K562 (cell line): ENCODE data around the gene ANKMY2. TPM values are rescaled to one million over a fixed set of nuclear protein-coding genes. Genes with fewer than 3 reads are reported as not detected.
A peak's percentile ranks its signal among the peaks of the same experiment; 100 is the strongest.

Source experiments
- ATAC-seq: fragments of 200-7000 bp; cut with Tn5 transposase; 3 replicates; pipeline ENCODE4 v1.9.1; 2020; ENCODE audit warnings: moderate library complexity
- BruUV-seq: library from RNA; stranded (reverse); fragments of 400-500 nt; replicated peaks from 2 replicates; lab custom pipeline; 2021; lab: Mats Ljungman, UMichigan
- CTCF ChIA-PET: fragments of 300-600 bp; formaldehyde crosslinking; extraction: SDS; loops from one replicate; lab custom pipeline; 2021; ENCODE audit warnings: low intra/inter-chr PET ratio; lab: Yijun Ruan, JAX
- POLR2A ChIA-PET: fragments of 300-600, 350-650 bp; sonication (Branson Sonifier 250); formaldehyde crosslinking; extraction: SDS; loops from one replicate; lab custom pipeline; 2021; ENCODE audit warnings: antibody characterized with exemption, inconsistent platforms; lab: Yijun Ruan, JAX
- DNase-seq, 4 experiments: peaks; one replicate each; pipeline versions ENCODE4 v3.0.0 to v3.0.0-alpha.2; 2011 to 2018; ENCODE audit warnings: low spot score in 3 of 4, mixed read lengths in 3 of 4; ENCODE audit errors: extremely low read depth in 1 of 4
- FAIRE-seq: peaks from 2 replicates; lab custom pipeline; 2011; peaks lifted over from hg19 to GRCh38; lab: Jason Lieb, UNC
- H2AFZ ChIP-seq: 2 replicates; pipeline ENCODE4 v1.6.0; 2011; ENCODE audit warnings: low read depth, low read length, control low read depth, inconsistent platforms
- H3K27ac ChIP-seq: fragments of 200-600 bp; 3 replicates; pipeline ENCODE4 v1.8.0; 2011; ENCODE audit warnings: low read depth, mild to moderate bottlenecking, control low read depth, inconsistent platforms, low read length, moderate library complexity, mixed read lengths; ENCODE audit errors: extremely low read depth
- H3K27me3 ChIP-seq, 2 experiments: fragments of 300-600 bp in 1 of 2; 2 replicates in 1 of 2; 3 replicates in 1 of 2; pipeline versions ENCODE4 v1.6.0 to v1.8.0; 2011; ENCODE audit warnings: inconsistent platforms in 2 of 2, low read length in 2 of 2, mild to moderate bottlenecking in 1 of 2, mixed read lengths in 1 of 2, moderate library complexity in 1 of 2; ENCODE audit not compliant: control insufficient read depth in 2 of 2, insufficient read depth in 2 of 2
- H3K36me3 ChIP-seq: fragments of 300-600 bp; 3 replicates; pipeline ENCODE4 v1.8.0; 2011; ENCODE audit warnings: mild to moderate bottlenecking, low read length, inconsistent platforms; ENCODE audit not compliant: control insufficient read depth, insufficient read depth
- H3K4me1 ChIP-seq, 2 experiments: fragments of 200-600 bp in 1 of 2; replicated peaks in 1 of 2; 2 replicates in 1 of 2; 3 replicates in 1 of 2; pipeline versions ENCODE4 v1.5.1 to v1.8.0; 2011; ENCODE audit warnings: inconsistent platforms in 2 of 2, low read length in 2 of 2, mild to moderate bottlenecking in 1 of 2, mixed read lengths in 1 of 2, moderate library complexity in 1 of 2; ENCODE audit not compliant: control insufficient read depth in 2 of 2, insufficient read depth in 2 of 2
- H3K4me2 ChIP-seq: 2 replicates; pipeline ENCODE4 v1.6.1; 2011; ENCODE audit warnings: low read length, control low read depth, inconsistent platforms, mixed read lengths; ENCODE audit not compliant: insufficient read depth
- H3K4me3 ChIP-seq: fragments of 200-600 bp; sonication (generic), shearing (Covaris generic); 2 replicates; pipeline ENCODE4 v1.5.1; 2016; ENCODE audit warnings: control low read depth, inconsistent platforms
- H3K79me2 ChIP-seq: fragments of 200-600 bp; 3 replicates; pipeline ENCODE4 v1.8.0; 2011; ENCODE audit warnings: low read length, inconsistent platforms; ENCODE audit not compliant: control insufficient read depth, insufficient read depth
- H3K9ac ChIP-seq, 2 experiments: 2 replicates each; pipeline versions ENCODE4 v1.6.0 to v1.6.1; 2011; ENCODE audit warnings: low read depth in 2 of 2, low read length in 2 of 2, control low read depth in 1 of 2, inconsistent platforms in 1 of 2, mild to moderate bottlenecking in 1 of 2, mixed read lengths in 1 of 2; ENCODE audit not compliant: insufficient read depth in 1 of 2
- H3K9me1 ChIP-seq: one replicate; pipeline ENCODE4 v1.6.0; 2011; ENCODE audit warnings: inconsistent platforms, mild to moderate bottlenecking, low read length, moderate library complexity; ENCODE audit not compliant: control insufficient read depth, insufficient read depth
- H3K9me3 ChIP-seq: replicated peaks from 2 replicates; pipeline ENCODE4 v1.5.1; 2011; ENCODE audit warnings: low read depth, low read length, inconsistent platforms; ENCODE audit not compliant: control insufficient read depth, insufficient read depth
- H4K20me1 ChIP-seq: replicated peaks from 2 replicates; pipeline ENCODE4 v1.6.1; 2011; ENCODE audit warnings: low read length, inconsistent platforms, mixed read lengths; ENCODE audit not compliant: control insufficient read depth, insufficient read depth
- SP1 ChIP-seq: sonication (generic); formaldehyde crosslinking; IDR thresholded peaks from 2 replicates; pipeline ENCODE4 v1.8.1; 2022; ENCODE audit warnings: mild to moderate bottlenecking, missing genetic modification reagents
- THRAP3 ChIP-seq: fragments of 450-650 bp; IDR thresholded peaks from 2 replicates; pipeline ENCODE4 v1.6.1; 2016; ENCODE audit warnings: mild to moderate bottlenecking, inconsistent platforms, borderline replicate concordance
- YY1 ChIP-seq, 3 experiments: IDR thresholded peaks; 2 replicates each; pipeline ENCODE4 v1.6.1; 2011; ENCODE audit warnings: low read length in 2 of 3, mild to moderate bottlenecking in 2 of 3, moderate library complexity in 2 of 3, borderline replicate concordance in 1 of 3, control low read depth in 1 of 3, low read depth in 1 of 3; ENCODE audit not compliant: insufficient read depth in 3 of 3, insufficient replicate concordance in 2 of 3, control insufficient read depth in 1 of 3, insufficient read length in 1 of 3; ENCODE audit errors: extremely low read depth in 1 of 3
- ZBTB17 ChIP-seq: fragments of 450-650 bp; formaldehyde crosslinking; IDR thresholded peaks from 2 replicates; pipeline ENCODE4 v1.4.0; 2020; ENCODE audit warnings: mild to moderate bottlenecking
- ZNF586 ChIP-seq: fragments of 450-650 bp; formaldehyde crosslinking; conservative IDR thresholded peaks from 2 replicates; pipeline ENCODE4 v1.4.0; 2020; ENCODE audit warnings: mild to moderate bottlenecking, moderate library complexity
- WGBS: fragments of 100-300 bp; shearing (Covaris generic); methylation state at CpG from one replicate; pipeline ENCODE4 v1.1.6; 2016; ENCODE audit warnings: low coverage, mixed read lengths; ENCODE audit not compliant: insufficient coverage; ENCODE audit errors: missing lambda C conversion rate; 5-methylcytosine and 5-hydroxymethylcytosine counted together
- in situ Hi-C: fragments of 300-500 bp; cut with MboI; formaldehyde crosslinking; loops from 4 replicates; pipeline ENCODE4 v1.15.0; 2018; ENCODE audit warnings: inconsistent platforms, mixed read lengths
- intact Hi-C: fragments of 100-400 bp; cut with micrococcal nuclease; formaldehyde crosslinking; loops from 2 replicates; pipeline ENCODE4 v1.14.2; 2022
- polyA plus RNA-seq, 8 experiments: library from polyadenylated mRNA; depleted of rRNA in 4 of 8; stranded (reverse) in 5 of 8; unstranded in 3 of 8; fragments of >200 nt; fragmentation: Nextera tagmentation in 2 of 8; fragmentation: Illumina TruSeq in 1 of 8; extraction: Ambion mirVana in 2 of 8; extraction: Trizol in 1 of 8; gene quantifications; 2 replicates each; pipeline versions ENCODE4 v1.2.1 to v1.2.3, GENCODE V29; 2011 to 2014; ENCODE audit warnings: inconsistent platforms in 1 of 8, missing spikeins in 1 of 8
- total RNA-seq, 7 experiments: library from RNA; depleted of rRNA in 6 of 7; stranded (reverse); fragments of >200 nt in 6 of 7; fragmentation: Illumina TruSeq in 2 of 7; extraction: Trizol in 2 of 7; gene quantifications; 2 replicates each; pipeline versions ENCODE4 v1.2.1 to v1.2.3, GENCODE V29; 2011 to 2021; ENCODE audit warnings: low replicate concordance in 1 of 7

ANKMY2 gene
- total and polyA plus RNA-seq, 9 of the 15 experiments (the other 6 are each of a cell fraction or from before 2014, with no cell fraction given) = 38.9 to 71.5 (median 48.8) TPM

DNA sequence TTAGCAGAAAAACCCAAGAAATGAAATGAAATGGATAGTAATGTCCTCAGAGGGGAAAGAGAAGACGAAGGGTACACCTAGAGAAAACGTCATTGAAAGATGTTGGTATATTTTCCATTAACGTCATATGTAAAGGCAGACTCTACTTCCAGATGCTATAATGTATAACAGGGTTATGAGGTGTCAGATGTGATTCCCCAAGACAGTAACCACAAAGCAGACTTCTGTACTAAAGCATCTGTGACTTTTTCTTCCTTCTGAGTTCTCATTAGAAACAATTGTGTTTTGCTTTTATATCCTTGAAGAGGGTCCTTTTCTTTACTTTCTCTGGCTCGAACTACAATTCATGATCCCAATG lies 81.6 kb downstream of the ANKMY2 start:
- peak; percentile 11; the same call in 1 of the 3 replicates for ATAC-seq
- FAIRE-seq = no peak

More for the DNA sequence above, 81.6 kb downstream of the ANKMY2 start:
- peak overlapping the region; percentile 71 for H2AFZ ChIP-seq
- intact Hi-C loops (loop anchor here (2.0 to 5.0 kb wide), 2 partner anchors 72 to 295 kb away; no protein-coding TSS in a partner anchor), in situ Hi-C loops (loop anchor here (10.0 to 25.0 kb wide), 2 partner anchors 299 to 477 kb away; no protein-coding TSS in a partner anchor)
- H3K27ac ChIP-seq = no peak overlapping the region
- no peak overlapping the region for H3K4me2 ChIP-seq
- H3K9me3 ChIP-seq = no peaks in the 10 kb centered on the region
- no peaks in the 10 kb centered on the region for H3K79me2 ChIP-seq
- POLR2A ChIA-PET = interaction anchor here (0.8 to 1.2 kb wide), 3 partner anchors 11 to 143 kb away, joined by 3 to 6 read pairs (median 4); partner anchors contain the start of gene CRPPA
- CTCF ChIA-PET = interaction anchor here (2.3 to 3.3 kb wide), 3 partner anchors 131 to 486 kb away, joined by 10 to 20 read pairs (median 15); no protein-coding TSS in a partner anchor
- H3K36me3 ChIP-seq = no peaks in the 10 kb centered on the region
- DNase-seq = no peak
- H4K20me1 ChIP-seq = no peaks in the 10 kb centered on the region
- BruUV-seq = no TSS peak
- no peak overlapping the region for H3K4me3 ChIP-seq
- H3K9ac ChIP-seq = no peak overlapping the region
- TF ChIP-seq ZNF586 (CRISPR knock-in tag) = no peak
- TF ChIP-seq THRAP3 = no peak
- TF ChIP-seq ZBTB17 (CRISPR knock-in tag) = no peak
- TF ChIP-seq SP1 (CRISPR knock-in tag) = no peak
- TF ChIP-seq YY1 (IDR thresholded peaks at IDR 0.05; ENCODE audit: borderline replicate concordance in 1 of 3, control insufficient read depth in 1 of 3, extremely low read depth in 1 of 3, insufficient read depth in 3 of 3, insufficient read length in 1 of 3, insufficient replicate concordance in 2 of 3, low read depth in 1 of 3, low read length in 2 of 3) = no peak
- no peaks in the 10 kb centered on the region for H3K27me3 ChIP-seq
- H3K9me1 ChIP-seq = no peaks in the 10 kb centered on the region
- H3K4me1 ChIP-seq = no peaks in the 10 kb centered on the region; a peak in 2 of 5 replicates
- 58% methylated on average over 4 of the region's 4 CpGs for WGBS
